Measurements from ENCODE around the gene TSC22D4. TPM values are rescaled to one million over a fixed set of nuclear protein-coding genes. Genes with fewer than 3 reads are reported as not detected.

Gene TSC22D4
- total and polyA plus RNA-seq, 9 of the 15 experiments (the other 6 are each of a cell fraction or from before 2014, with no cell fraction given) = 0.37 to 107 (median 28.7) TPM

- no peak for TF ChIP-seq ILF3 (IDR thresholded peaks at IDR 0.05; ENCODE audit: borderline replicate concordance)
- no peak for TF ChIP-seq TAF7 (tag; IDR thresholded peaks at IDR 0.05)
- TF ChIP-seq MYBL2 (IDR thresholded peaks at IDR 0.05; ENCODE audit: low read depth) = no peak
- no peak for TF ChIP-seq MYBL2 (CRISPR knock-in tag; IDR thresholded peaks at IDR 0.05; ENCODE audit: borderline replicate concordance)
- no peak for TF ChIP-seq MED1 (CRISPR knock-in tag; IDR thresholded peaks at IDR 0.05; ENCODE audit: borderline replicate concordance)
- no peak for TF ChIP-seq TCF7L2 (IDR thresholded peaks at IDR 0.05; ENCODE audit: low read depth, low read length)
- TF ChIP-seq NFATC3 (IDR thresholded peaks at IDR 0.05) = no peak
- TF ChIP-seq HNRNPUL1 (IDR thresholded peaks at IDR 0.05; ENCODE audit: low read length) = no peak
- TF ChIP-seq PML (IDR thresholded peaks at IDR 0.05; ENCODE audit: low read length) = no peak
- TF ChIP-seq GABPB2 (CRISPR knock-in tag; conservative IDR thresholded peaks at IDR 0.05) = no peak
- TF ChIP-seq, protein P1, sequence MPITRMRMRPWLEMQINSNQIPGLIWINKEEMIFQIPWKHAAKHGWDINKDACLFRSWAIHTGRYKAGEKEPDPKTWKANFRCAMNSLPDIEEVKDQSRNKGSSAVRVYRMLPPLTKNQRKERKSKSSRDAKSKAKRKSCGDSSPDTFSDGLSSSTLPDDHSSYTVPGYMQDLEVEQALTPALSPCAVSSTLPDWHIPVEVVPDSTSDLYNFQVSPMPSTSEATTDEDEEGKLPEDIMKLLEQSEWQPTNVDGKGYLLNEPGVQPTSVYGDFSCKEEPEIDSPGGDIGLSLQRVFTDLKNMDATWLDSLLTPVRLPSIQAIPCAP (CRISPR knock-in tag; IDR thresholded peaks at IDR 0.05; ENCODE audit: borderline replicate concordance) = no peak
- TF ChIP-seq, protein P2, sequence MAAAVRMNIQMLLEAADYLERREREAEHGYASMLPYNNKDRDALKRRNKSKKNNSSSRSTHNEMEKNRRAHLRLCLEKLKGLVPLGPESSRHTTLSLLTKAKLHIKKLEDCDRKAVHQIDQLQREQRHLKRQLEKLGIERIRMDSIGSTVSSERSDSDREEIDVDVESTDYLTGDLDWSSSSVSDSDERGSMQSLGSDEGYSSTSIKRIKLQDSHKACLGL (CRISPR knock-in tag; IDR thresholded peaks at IDR 0.05; ENCODE audit: borderline replicate concordance, poor library complexity, severe bottlenecking) = no peak
- TF ChIP-seq, protein P3, sequence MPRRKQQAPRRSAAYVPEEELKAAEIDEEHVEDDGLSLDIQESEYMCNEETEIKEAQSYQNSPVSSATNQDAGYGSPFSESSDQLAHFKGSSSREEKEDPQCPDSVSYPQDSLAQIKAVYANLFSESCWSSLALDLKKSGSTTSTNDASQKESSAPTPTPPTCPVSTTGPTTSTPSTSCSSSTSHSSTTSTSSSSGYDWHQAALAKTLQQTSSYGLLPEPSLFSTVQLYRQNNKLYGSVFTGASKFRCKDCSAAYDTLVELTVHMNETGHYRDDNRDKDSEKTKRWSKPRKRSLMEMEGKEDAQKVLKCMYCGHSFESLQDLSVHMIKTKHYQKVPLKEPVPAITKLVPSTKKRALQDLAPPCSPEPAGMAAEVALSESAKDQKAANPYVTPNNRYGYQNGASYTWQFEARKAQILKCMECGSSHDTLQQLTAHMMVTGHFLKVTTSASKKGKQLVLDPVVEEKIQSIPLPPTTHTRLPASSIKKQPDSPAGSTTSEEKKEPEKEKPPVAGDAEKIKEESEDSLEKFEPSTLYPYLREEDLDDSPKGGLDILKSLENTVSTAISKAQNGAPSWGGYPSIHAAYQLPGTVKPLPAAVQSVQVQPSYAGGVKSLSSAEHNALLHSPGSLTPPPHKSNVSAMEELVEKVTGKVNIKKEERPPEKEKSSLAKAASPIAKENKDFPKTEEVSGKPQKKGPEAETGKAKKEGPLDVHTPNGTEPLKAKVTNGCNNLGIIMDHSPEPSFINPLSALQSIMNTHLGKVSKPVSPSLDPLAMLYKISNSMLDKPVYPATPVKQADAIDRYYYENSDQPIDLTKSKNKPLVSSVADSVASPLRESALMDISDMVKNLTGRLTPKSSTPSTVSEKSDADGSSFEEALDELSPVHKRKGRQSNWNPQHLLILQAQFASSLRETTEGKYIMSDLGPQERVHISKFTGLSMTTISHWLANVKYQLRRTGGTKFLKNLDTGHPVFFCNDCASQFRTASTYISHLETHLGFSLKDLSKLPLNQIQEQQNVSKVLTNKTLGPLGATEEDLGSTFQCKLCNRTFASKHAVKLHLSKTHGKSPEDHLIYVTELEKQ (CRISPR knock-in tag; IDR thresholded peaks at IDR 0.05) = no peak
- no peak for TF ChIP-seq RBM14 (IDR thresholded peaks at IDR 0.05; ENCODE audit: borderline replicate concordance, insufficient read depth, low read depth, low read length)
- no peak for TF ChIP-seq HNRNPK (IDR thresholded peaks at IDR 0.05; ENCODE audit: low read depth, low read length, poor library complexity, severe bottlenecking)
- TF ChIP-seq, protein P4, sequence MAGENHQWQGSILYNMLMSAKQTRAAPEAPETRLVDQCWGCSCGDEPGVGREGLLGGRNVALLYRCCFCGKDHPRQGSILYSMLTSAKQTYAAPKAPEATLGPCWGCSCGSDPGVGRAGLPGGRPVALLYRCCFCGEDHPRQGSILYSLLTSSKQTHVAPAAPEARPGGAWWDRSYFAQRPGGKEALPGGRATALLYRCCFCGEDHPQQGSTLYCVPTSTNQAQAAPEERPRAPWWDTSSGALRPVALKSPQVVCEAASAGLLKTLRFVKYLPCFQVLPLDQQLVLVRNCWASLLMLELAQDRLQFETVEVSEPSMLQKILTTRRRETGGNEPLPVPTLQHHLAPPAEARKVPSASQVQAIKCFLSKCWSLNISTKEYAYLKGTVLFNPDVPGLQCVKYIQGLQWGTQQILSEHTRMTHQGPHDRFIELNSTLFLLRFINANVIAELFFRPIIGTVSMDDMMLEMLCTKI (IDR thresholded peaks at IDR 0.05; ENCODE audit: partially characterized antibody) = no peak
- no peak for TF ChIP-seq GATA2 (CRISPR knock-in tag; IDR thresholded peaks at IDR 0.05)
- TF ChIP-seq CXXC5 (CRISPR knock-in tag; IDR thresholded peaks at IDR 0.05) = peak; percentile 39; the same call in 1 of the 2 replicates
- TF ChIP-seq ZNF592 (IDR thresholded peaks at IDR 0.05) = no peak
Observed at GRCh38 chr7:100432053-100432452, 47.0 kb downstream of the TSC22D4 start (continued).

Measured in K562 (cell line).